GM18909 (cell line): ENCODE data around the gene SEPTIN5.

ENCODE experiments used
- ATAC-seq: cut with Tn5 transposase; IDR thresholded peaks from one replicate; pipeline ENCODE4 v1.9.1; 2021; ENCODE audit warnings: mild to moderate bottlenecking; ENCODE audit not compliant: unreplicated experiment, poor library complexity

The SEPTIN5 gene

DNA sequence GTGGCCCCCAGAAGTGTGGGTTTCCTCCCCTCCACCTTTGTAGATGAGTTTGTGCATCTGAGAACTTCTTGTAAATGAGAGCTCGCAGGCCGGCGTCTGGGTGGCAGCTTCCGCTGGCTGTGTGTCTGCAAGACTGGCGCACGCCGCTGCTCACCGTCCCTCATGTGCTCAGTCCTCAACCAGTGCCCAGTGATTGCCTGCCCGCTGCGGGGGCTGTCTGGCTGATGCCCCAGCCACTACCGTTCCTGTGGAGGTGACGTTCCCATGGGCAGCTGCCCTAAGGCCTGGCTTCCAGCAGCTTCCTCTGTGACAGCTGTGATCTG lies 55.1 kb downstream of the SEPTIN5 start:
- no peak for ATAC-seq

DNA sequence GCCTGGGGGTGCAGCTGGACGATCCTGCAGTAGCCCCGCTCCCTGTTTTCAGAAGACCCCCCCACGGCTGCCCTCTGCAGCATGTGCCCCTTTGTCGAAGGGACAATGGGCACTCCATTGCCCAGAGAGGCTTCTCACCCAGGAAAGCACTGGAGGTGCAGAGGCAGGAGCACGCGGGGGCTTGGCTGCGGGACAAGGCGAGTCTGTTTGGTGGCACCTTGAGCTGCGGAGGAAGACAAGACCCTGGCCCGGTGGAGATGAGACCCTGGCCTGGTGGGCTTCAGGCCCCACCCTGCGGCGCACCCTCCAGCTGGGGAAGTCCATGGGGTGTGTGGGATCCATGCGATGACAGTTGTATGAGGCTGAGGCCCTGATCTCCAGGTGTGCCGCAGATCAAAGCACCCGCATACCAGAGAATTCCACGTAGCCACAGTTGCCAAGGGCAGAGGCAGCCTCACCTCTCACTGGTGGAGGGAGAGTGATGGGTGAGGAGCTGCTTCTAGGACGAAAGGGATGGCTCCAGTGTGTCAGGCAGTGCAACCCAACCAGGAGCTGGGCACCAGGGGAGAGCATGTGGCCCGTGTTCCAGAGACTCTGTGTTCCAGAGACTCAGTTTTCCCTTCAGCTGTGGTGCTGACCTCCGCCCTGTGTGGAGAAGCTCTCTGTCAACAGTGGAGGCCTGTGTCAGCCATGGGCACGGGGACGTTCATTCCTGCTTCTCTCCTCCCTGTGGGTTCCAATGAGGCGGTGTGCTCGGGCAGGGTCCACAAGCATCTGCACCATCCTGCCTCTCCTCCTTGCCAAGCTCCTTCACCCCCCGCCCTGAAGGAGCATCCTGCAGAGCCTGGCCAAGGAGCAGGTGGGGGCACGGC lies 56.3 kb downstream of the SEPTIN5 start:
- no peak for ATAC-seq

DNA sequence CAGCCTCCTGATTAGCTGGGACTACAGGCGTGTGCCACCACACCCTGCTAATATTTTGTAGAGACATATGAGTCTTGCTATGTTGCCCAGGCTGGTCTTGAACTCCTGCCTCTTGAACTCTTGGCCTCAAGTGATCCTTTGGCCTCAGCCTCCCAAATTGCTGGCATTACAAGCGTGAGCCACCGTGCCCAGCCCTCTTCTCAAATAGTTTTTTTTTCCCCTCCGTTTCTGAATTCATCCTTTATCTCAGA lies 58.0 kb downstream of the SEPTIN5 start:
- ATAC-seq: no peak
